Stimulated activated CD8-positive, alpha-beta memory T cell treated with anti-CD3 and anti-CD28 coated beads, Interleukin-2, amount 100 ng/mL, for 48 hours (primary cell): ENCODE results near the gene LAMTOR3.

Experiments
- DNase-seq, 2 donors: peaks; one replicate each; pipeline ENCODE4 v3.0.0-alpha.2; 2020; ENCODE audit warnings: low read depth in 2 of 2

The LAMTOR3 gene

DNA sequence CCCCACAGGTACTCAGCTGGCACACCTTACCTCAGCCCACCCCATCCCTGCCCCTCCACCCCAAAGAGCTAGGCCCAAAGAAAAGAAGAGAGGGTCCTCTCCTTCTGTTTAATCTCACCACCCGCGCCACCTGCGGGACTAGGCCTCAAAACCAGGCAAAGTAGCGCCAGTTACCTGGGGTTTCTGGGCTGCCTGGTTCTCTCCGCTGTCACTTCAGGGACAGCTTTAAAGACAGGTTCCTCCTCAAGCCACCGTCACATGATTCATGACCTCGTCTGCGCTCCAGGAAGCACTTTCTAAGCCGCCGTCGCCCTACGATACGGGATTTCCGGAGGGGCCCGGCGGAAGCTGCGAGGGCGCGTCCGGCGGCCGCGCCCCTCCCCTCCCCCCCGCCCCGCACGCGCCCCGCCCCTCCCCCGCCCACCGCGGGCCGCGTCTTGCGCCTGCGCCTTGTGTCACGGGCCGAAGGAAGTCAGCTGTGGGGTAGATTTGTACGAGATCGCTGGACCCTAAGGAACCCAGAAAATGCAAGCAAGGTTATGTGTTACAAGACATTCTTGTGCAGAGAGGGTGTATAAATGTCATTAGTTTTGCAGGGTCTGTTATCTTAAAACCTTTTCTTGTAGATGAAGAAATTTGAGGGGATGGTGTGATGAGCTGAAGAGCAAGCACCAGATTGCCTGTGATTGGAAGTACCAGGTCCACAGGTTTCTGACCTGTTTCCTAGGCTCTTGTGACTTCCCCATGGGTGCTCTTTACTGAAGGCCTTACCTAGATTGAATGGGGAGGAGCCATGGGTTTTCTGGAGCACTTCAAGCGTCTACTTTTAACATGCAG lies at the start of gene LAMTOR3:
Gene LAMTOR3, minus strand, starts transcription at position 267 of the 837 bp plus-strand sequence. CDS start 464 bp downstream, outside the sequence.
- peak; percentile 77 to 79 for DNase-seq

- no peak for DNase-seq
Measured at GRCh38 chr4:99938243-99938753, 44.1 kb upstream of the LAMTOR3 start.

DNA sequence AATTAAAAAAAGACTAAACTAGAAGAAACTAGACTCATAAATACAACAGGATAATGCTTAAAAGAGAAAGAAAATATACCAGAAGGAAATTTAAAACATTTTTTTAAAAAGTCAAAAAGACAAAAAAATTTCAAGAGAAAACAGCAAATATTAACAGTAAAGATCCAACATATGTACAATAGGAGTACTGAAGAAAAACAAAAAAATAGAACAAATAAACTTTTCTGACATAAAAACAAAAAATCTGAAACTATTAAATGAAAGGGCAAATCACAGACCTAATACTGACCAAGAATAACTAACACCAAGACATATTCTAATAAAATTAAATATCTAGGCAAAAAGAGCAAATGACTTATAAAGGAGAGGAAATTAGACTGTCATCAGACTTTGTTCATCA lies 40.7 kb upstream of the LAMTOR3 start:
- no peak for DNase-seq

- DNase-seq = no peak
Measured at GRCh38 chr4:99927566-99927965, 33.3 kb upstream of the LAMTOR3 start.

DNA sequence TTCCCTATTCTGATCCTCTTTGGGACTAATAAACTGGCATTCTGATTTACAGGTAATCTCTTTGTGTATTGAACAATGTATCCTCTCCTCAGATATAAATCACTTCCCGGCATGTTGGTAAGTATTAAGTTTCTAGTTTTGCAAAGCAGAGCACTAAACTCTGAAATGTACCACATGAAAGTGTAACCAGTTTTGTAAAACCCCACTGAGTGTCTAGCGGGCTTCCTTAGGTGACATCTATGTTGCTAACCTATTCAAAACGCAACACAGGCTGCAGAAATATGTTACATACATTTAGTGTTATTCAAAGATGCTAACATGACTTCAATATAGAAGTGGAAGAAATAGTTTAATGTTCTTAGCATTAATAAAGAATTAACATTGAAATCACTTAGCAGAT lies 26.9 kb upstream of the LAMTOR3 start:
- DNase-seq = no peak

DNA sequence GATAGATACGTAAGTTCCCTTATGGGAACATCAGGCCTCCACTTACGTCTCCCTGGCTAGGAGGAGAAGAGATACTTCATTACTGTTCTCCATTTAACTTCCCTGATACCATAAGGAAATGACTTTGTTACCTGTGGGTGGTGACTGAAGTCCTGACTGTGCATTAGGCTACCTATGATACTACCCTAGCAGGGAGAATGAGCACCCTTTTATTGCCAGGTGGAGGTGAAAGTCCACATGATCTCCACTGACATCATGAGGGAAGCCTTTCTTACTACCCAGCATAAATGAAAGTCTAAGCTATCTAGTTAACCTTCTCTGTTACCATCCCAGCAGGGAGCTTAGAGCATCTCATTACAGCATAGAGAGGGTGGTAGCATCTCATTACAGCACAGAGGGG lies 24.4 kb upstream of the LAMTOR3 start:
- DNase-seq = no peak

- DNase-seq = no peak
Measured at GRCh38 chr4:99917575-99917974, 23.3 kb upstream of the LAMTOR3 start.

DNA sequence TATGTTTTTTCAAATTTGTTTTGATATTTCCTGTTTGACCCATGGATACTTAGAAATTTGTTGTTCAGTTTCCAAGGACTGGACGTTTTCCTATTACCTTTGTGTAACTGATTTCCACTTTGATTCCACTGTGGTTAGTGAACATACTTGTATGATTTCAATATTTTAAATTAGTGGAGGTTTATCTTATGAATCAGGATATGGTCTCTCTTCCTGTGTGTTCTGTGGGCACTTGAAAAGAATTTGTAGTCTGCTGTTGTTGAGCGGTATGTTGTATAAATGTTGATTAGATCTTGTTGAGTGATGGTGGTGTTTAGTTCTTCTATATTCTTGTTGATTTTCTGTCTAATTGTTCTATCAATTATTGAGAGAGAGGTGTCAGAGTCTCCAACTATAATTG lies 21.2 kb upstream of the LAMTOR3 start:
- no peak for DNase-seq

DNA sequence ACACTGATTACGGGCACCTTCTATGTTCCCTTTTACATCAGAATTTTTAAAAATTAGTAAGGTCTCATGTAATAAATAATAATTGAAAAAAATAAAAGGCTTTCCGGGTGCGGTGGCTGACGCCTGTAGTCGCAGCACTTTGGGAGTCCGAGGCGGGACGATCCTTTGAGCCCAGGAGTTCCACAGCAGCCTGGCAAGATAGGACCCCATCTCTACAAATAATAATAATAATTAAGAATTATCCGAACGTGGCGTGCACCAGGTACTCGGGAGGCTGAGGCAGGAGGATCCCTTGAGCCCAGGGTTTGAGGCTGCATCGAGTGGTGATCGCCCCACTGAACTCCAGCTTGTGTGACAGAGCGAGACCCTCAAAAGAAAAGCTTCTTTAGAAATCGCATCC lies 771 bp upstream of the LAMTOR3 start:
- no peak for DNase-seq

GRCh38 chr4:99893839-99894160 lies 427 bp downstream of the LAMTOR3 start:
- DNase-seq = no peak

- no peak for DNase-seq
Measured at GRCh38 chr4:99893029-99893428, 1.2 kb downstream of the LAMTOR3 start.

DNA sequence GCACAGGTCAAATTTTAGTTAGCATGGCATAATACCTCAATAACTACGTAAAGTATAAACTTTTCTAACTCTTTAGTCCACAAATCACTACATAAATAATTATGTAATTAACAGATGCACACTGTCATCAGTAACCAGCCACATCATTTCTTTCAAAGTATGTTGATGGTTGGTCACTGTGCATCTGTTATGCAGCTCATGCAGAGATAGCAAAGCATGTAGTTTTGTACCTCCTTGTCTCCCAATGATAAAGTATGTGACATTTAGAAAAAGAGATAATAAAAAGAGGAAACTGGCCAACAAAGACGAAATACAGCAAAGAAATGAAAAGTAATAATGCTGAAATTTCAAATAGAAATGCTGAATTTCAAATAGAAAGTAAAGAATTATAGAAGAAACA lies 2.9 kb downstream of the LAMTOR3 start:
- no peak for DNase-seq

DNA sequence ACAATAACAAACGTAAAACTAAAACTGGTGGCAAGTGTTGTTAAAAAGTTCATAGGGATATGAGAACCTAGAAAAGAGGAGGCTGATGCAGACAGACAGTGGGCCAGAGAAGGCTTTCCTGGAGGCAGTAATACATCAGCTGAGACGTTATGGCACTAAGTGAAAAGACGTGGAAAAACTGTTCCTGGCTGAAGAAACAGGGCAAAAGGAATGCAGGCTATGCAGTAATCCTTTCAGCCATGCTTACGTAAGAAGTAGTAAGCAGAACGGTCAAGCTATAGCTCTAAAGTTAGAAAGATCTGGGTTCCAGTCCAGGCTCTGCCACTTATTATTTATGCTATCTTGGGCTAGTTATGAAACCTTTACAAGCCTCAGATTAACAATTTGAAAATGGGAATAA lies 6.4 kb downstream of the LAMTOR3 start:
- DNase-seq = no peak

DNA sequence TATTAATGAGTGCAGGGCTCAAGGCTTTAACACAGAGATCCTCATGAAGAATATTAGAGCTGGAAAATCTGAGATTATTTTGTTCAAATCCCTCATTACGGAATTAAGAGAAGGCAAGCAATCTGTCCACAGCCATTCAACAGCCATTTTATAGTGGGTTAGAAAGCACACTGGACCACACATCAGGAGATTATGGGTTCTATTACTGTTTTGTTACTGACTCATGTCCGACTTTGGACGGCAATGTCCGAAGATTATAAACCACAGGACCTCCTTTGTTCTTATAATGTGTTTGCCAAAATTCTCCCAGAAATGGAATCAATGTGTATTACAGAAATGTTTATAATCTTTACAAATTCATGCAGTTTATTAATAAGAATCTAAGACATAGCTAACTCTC lies 8.1 kb downstream of the LAMTOR3 start:
- DNase-seq = no peak

DNA sequence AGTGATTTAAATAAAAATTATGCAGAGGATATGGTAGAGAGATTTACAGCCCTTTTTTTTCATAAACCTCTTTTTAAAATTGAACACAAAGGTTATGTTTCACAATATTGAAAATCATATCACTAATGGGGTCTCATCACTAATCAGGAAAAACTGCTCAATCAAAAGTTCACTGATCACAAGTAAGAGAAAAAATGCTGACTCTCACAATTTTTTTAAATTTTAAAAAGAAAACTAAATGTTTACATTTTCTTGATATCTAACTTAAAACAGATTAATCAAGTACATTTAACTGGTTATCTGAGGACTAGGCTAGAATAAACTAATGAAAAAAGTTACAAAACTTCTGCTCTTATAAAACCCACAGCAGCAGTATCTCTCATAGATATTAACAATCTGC lies 8.5 kb downstream of the LAMTOR3 start:
- no peak for DNase-seq

DNA sequence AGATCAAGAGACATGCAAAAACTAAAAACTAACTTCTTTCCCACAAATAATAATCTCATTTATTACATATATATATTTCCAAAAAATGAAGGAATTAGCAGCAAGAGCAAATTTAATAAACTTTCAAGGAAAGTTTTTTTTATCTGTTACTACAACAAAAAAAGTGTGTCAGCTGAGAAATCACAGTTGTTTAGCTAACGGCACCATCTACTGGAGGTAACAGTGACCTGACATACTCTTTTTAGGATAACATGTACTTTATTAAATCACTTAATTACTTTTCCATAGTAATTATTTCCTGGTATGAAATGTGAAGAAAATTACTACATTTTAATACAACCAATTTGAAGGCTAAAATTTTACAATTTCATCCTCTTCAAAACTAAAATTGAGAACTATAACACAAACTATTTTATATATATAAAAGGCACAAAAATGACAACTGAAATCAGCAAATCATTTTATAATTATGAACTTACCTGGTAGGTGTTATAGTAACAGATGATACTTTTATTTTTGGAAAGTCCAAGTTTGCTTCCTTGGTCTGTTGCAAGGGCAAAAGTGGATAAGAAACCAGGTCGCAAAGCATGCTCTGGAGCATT lies 9.1 kb downstream of the LAMTOR3 start:
- DNase-seq = no peak

- DNase-seq = no peak
Measured at GRCh38 chr4:99879458-99879857, 14.8 kb downstream of the LAMTOR3 start.

DNA sequence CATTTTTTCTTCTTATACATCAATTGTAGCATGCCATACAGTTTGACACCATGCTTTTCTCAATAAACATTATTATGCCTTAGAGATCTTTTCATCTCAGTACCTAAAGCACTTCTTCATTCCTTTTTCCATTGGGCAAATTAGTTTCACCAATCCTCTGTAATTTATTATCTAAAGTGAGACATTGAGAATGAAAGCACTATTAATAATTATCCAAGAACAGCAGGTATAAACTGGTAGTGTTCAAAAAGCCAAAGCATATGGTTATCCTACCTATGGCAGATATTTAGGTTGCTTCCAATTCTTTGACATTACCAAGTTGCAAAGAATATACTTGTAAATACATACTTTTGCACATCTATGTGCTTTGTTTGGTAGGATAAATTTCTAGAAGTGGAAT lies 15.6 kb downstream of the LAMTOR3 start:
- DNase-seq = no peak

GRCh38 chr4:99876946-99877345 lies 17.3 kb downstream of the LAMTOR3 start:
- DNase-seq = no peak

GRCh38 chr4:99875071-99875470 lies 19.2 kb downstream of the LAMTOR3 start:
- DNase-seq = no peak

DNA sequence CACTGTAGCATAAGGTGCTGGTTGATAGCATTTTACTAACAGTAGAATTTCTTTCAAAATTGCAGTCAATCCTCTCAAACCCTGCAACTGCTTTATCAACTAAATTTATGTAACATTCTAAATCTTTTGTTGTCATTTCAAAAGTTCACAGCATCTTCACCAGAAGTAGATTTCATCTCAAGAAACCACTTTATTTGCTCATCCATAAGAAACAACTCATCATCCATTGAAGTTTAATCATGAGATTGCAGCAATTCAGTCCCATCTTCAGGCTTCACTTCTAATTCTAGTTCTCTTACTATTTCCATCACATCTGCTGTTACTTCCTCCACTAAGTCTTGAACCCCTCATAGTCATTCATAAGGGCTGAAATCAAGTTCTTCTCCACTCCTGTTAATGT lies 21.7 kb downstream of the LAMTOR3 start:
- DNase-seq = no peak

DNA sequence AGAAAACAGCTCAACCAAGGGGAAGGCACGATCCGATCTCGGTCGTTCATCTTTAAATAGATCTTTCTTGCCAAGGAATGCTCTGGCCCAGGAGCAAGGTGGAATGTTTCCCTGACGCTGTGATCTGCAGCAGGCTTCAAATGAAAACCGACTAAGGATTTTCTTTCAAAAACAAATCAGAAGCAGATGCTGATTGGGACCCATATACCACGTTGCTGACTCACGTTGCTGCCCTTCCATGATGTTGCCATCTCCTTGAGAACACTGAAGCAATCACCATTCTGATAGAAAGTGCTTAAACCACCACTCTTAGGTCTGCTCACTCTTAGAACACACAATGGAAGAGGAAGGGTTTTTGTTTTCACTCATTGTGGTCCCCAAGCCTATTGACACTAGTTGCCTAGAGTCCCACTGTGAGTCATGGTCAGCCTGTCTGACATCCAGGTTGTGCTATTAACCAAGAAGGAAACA lies 26.1 kb downstream of the LAMTOR3 start:
- no peak for DNase-seq

- no peak for DNase-seq
Measured at GRCh38 chr4:99863804-99864203, 30.4 kb downstream of the LAMTOR3 start.
